Prostate gland (tissue), 2 donors: ENCODE data around the gene TPCN1. TPM values are rescaled to one million over a fixed set of nuclear protein-coding genes. Genes with fewer than 3 reads are reported as not detected.

Experiments used
- DNase-seq: peaks from one replicate; pipeline ENCODE4 v3.0.0-alpha.2; 2019; ENCODE audit warnings: low spot score
- H3K27ac ChIP-seq, 2 donors: fragments of 200-600 bp; sonication (generic); 2 replicates each; pipeline ENCODE4 v1.5.1; 2017 to 2019
- H3K27me3 ChIP-seq: fragments of 200-600 bp; sonication (generic); replicated peaks from 2 replicates; pipeline ENCODE4 v1.5.1; 2019; ENCODE audit not compliant: insufficient read depth
- H3K36me3 ChIP-seq, 2 donors: fragments of 200-600 bp; sonication (generic); 1 replicate in 1 of 2; 2 replicates in 1 of 2; pipeline versions ENCODE4 v1.5.1 to v1.8.1; 2017 to 2019
- H3K4me1 ChIP-seq: fragments of 200-600 bp; sonication (generic); replicated peaks from 2 replicates; pipeline ENCODE4 v1.5.1; 2019
- H3K4me3 ChIP-seq, 2 donors: fragments of 200-600 bp; sonication (generic); 2 replicates each; pipeline ENCODE4 v1.5.1; 2017 to 2019
- H3K9me3 ChIP-seq: fragments of 200-600 bp; sonication (generic); 2 replicates; pipeline ENCODE4 v1.5.1; 2017
- POLR2A ChIP-seq: fragments of 450-650 bp; IDR thresholded peaks from one replicate; pipeline ENCODE4 v1.6.1; 2016; ENCODE audit warnings: antibody characterized with exemption, mild to moderate bottlenecking
- POLR2AphosphoS5 ChIP-seq: sonication (generic); formaldehyde crosslinking; IDR thresholded peaks from one replicate; pipeline ENCODE4 v1.6.1; 2017; ENCODE audit warnings: antibody characterized with exemption
- WGBS: methylation state at CpG from one replicate; pipeline ENCODE4 v1.1.5; 2018; 5-methylcytosine and 5-hydroxymethylcytosine counted together
- intact Hi-C: fragments of 100-400 bp; cut with DNase I; formaldehyde crosslinking; loops from one replicate; pipeline ENCODE4 v1.14.2; 2022
- total RNA-seq, 2 donors: library from RNA; depleted of rRNA; stranded (reverse); fragments of >200 nt; gene quantifications; one replicate each; pipeline ENCODE4 v1.1.0, GENCODE V29; 2016
- TF ChIP-seq, protein P1 (sequence below), 4 experiments: fragments of 200-600 bp in 2 of 4; fragments of 450-650 bp in 2 of 4; sonication (generic) in 2 of 4; IDR thresholded peaks; 1 replicate in 3 of 4; 2 replicates in 1 of 4; pipeline ENCODE4 v1.5.1; 2016 to 2019; ENCODE audit warnings: antibody characterized with exemption in 4 of 4, mild to moderate bottlenecking in 2 of 4, moderate library complexity in 2 of 4

Gene TPCN1
- total RNA-seq, 2 donors from 2014 or later: 52.6 to 65.3 TPM

DNA sequence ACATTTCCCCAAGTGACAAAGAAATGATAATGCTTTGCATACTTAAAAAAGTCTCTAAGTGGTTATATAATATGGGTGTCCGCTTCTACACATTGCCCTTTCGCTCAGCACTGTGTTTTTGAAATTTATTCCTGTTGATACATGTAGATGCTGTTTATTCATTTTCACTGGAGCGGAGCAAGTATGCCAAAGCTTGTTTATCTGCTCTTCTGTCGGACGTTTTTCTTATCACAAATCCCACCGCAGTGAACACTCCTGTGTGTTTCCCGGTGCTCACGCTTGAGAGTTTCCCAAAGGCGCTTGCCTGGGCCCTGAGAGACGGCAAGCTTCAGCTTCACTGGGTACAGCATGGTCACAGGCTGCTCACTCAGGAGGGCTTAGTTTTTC, 50.2 kb downstream of the TPCN1 start:
- TF ChIP-seq POLR2A (no peak), POLR2AphosphoS5 (no peak)
- TF ChIP-seq, protein P1, sequence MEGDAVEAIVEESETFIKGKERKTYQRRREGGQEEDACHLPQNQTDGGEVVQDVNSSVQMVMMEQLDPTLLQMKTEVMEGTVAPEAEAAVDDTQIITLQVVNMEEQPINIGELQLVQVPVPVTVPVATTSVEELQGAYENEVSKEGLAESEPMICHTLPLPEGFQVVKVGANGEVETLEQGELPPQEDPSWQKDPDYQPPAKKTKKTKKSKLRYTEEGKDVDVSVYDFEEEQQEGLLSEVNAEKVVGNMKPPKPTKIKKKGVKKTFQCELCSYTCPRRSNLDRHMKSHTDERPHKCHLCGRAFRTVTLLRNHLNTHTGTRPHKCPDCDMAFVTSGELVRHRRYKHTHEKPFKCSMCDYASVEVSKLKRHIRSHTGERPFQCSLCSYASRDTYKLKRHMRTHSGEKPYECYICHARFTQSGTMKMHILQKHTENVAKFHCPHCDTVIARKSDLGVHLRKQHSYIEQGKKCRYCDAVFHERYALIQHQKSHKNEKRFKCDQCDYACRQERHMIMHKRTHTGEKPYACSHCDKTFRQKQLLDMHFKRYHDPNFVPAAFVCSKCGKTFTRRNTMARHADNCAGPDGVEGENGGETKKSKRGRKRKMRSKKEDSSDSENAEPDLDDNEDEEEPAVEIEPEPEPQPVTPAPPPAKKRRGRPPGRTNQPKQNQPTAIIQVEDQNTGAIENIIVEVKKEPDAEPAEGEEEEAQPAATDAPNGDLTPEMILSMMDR (IDR thresholded peaks at IDR 0.05): no peak
- 53% methylated on average over 10 of the region's 10 CpGs for WGBS
- no peaks in the 10 kb centered on the region for H3K9me3 ChIP-seq
- intact Hi-C loops: no loop called here
- no peak overlapping the region for H3K4me3 ChIP-seq
- H3K4me1 ChIP-seq: no peaks in the 10 kb centered on the region
- H3K36me3 ChIP-seq: peaks cover 4 to 8% of the 10 kb centered on the region in 2 donors
- no peaks in the 10 kb centered on the region for H3K27me3 ChIP-seq
- no peak for DNase-seq
- peak overlapping the region; percentile 48 to 54 for H3K27ac ChIP-seq

DNA sequence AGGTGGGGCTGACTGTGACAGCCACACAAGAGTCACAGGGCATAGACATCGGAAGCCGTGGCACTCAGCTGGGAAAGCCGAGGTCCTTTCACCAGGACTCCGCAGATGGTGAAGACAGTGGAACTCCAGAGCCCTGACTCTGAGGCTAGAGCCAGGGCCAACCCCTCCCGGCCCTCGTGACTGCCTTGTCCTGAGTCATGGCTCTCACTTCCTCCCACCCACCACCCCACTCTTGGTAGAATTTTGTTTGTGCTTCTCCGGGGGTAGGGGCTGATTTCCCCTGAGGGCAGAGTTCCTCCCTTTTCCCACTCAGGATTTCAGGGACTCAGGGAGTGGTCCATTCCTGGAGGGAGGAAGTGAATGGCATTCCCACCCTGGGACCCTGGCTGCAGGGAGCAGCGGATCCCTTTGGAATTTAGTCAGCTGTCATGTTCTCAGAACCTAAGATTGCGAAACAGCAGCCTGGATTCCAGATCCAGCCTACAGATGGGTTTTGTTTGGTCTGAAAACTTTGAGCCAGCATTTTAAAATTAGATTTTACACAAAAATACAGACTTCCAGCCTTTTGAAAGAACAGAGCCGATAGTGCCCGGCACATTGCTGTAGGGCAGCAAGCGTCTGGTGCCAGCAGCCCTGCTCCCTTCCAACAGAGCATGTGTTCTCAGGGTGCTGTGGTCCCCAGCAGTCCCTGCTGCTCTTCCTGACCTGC, 50.7 kb downstream of the TPCN1 start:
- H3K4me1 ChIP-seq: no peaks in the 10 kb centered on the region
- TF ChIP-seq POLR2A: no peak
- no peak for TF ChIP-seq POLR2AphosphoS5
- H3K4me3 ChIP-seq: no peak overlapping the region
- H3K36me3 ChIP-seq: peaks cover 4 to 11% of the 10 kb centered on the region in 2 donors
- intact Hi-C loops: no loop called here
- no peaks in the 10 kb centered on the region for H3K27me3 ChIP-seq
- peak overlapping the region; percentile 48 to 54 for H3K27ac ChIP-seq
- peak; percentile 16 for DNase-seq
- 43% methylated on average over 6 of the region's 12 CpGs for WGBS
- no peaks in the 10 kb centered on the region for H3K9me3 ChIP-seq

DNA sequence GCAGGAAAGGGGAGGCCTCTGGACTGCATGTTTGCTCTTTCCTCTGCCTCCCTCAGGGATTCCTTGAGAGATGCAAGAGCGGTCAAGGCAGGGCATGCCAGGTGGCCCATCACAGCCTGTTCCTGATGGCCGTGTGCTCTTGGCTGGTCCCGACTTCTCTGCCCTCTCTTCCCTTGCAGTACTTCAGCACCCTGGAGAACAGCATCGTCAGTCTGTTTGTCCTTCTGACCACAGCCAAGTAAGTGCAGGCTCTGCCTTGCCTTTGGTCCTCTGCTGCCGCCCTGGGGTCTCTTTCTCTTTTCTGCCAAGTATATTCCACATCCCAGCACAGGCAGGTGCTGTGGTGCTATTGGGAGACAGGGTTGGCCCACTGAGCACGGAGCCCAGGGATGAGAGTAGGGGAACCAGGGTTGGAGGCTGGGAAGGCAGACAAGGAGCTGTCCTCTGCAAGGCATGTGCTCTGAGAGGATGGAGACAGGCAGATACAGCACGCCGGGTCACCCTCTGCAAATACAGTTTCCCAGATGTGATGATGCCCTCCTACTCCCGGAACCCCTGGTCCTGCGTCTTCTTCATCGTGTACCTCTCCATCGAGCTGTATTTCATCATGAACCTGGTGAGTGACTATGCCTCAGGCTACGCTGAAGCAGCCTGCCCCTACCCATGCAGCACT, 51.9 kb downstream of the TPCN1 start:
- Histone ChIP-seq H3K4me3 (no peak overlapping the region), H3K4me1 (no peaks in the 10 kb centered on the region), H3K27me3 (no peaks in the 10 kb centered on the region), H3K27ac (no peak overlapping the region), H3K9me3 (no peaks in the 10 kb centered on the region), H3K36me3 (peaks cover 4 to 9% of the 10 kb centered on the region in 2 donors)
- 88% methylated on average over 13 of the region's 13 CpGs for WGBS
- intact Hi-C loops: no loop called here
- DNase-seq: no peak
- TF ChIP-seq, protein P1 (IDR thresholded peaks at IDR 0.05): no peak
- TF ChIP-seq POLR2A (no peak), POLR2AphosphoS5 (no peak)

DNA sequence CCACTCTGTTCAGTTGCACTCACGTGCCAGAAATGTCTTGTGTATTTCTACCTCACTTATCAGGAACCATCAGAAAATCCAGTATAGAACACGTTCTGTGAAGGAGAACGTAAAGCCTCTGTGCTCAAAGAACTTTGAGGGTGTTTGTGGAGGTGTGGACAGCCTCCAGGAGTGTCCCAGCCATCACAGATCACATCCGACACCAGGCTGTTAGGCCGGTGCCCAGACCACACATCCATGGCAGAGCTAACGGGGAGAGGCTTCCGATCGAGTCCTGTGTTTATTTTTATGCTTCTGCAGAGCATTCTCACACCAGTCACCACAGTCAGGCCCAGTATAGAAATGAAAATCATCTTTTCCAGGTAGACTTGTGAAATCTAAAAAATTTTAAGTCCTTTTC, 53.6 kb downstream of the TPCN1 start:
- no peak for DNase-seq
- Histone ChIP-seq H3K36me3 (peaks cover 4 to 9% of the 10 kb centered on the region in 2 donors), H3K9me3 (no peaks in the 10 kb centered on the region), H3K27me3 (no peaks in the 10 kb centered on the region), H3K4me1 (no peaks in the 10 kb centered on the region), H3K27ac (no peak overlapping the region), H3K4me3 (no peak overlapping the region)
- WGBS: 93% methylated on average over 8 of the region's 8 CpGs
- TF ChIP-seq POLR2AphosphoS5 (no peak), POLR2A (no peak)
- TF ChIP-seq, protein P1 (IDR thresholded peaks at IDR 0.05): no peak
- intact Hi-C loops: no loop called here

DNA sequence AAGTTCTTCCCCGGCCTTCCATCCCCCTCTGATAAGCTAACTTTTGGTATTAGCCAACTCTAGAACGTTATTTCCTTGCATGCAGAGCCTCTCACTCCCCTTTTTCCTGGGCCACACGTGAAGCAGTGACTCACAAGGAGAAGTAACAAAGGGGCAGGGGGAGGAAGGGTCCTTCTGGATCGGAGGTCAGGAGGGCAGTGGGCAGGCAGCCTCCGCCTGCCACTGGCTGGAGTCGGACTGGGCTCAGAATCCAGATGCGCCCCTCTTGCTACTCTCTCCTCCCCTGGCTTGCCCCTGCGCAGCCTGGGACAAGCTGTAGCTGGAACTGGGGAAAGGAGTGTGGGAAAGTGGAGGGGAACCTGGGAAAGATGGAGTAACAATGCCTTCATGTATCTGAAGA, 55.0 kb downstream of the TPCN1 start:
- Histone ChIP-seq H3K27ac (no peak overlapping the region), H3K27me3 (no peaks in the 10 kb centered on the region), H3K4me1 (no peaks in the 10 kb centered on the region), H3K9me3 (no peaks in the 10 kb centered on the region), H3K4me3 (no peak overlapping the region), H3K36me3 (peaks cover 4 to 9% of the 10 kb centered on the region in 2 donors)
- DNase-seq: no peak
- WGBS: 78% methylated on average over 8 of the region's 8 CpGs
- TF ChIP-seq POLR2A (no peak), POLR2AphosphoS5 (no peak)
- TF ChIP-seq, protein P1 (IDR thresholded peaks at IDR 0.05): no peak
- intact Hi-C loops: no loop called here
